GM12892 (cell line): ENCODE measurements around the gene MMP24.

Source experiments
- POLR2A ChIP-seq: IDR thresholded peaks from 2 replicates; pipeline ENCODE4 v1.6.1; 2011; ENCODE audit warnings: low read depth, low read length, control low read depth
- POLR2AphosphoS5 ChIP-seq: IDR thresholded peaks from 2 replicates; pipeline ENCODE4 v1.6.1; 2011; ENCODE audit warnings: low read depth, low read length, control low read depth
- TAF1 ChIP-seq: IDR thresholded peaks from 2 replicates; pipeline ENCODE4 v1.6.1; 2011; ENCODE audit warnings: low read depth, mild to moderate bottlenecking, control low read depth, low read length, borderline replicate concordance

GRCh38 chr20:35291654-35292503, 65.4 kb downstream of the MMP24 start, which contains the start of gene FAM83C:
- TF ChIP-seq TAF1 = no peak
- no peak for TF ChIP-seq POLR2A
- TF ChIP-seq POLR2AphosphoS5 = no peak
